Adrenal gland (tissue), 19 donors: ENCODE measurements around the gene NBPF3. TPM values are rescaled to one million over a fixed set of nuclear protein-coding genes. Genes with fewer than 3 reads are reported as not detected.

Source experiments
- DNase-seq, 7 donors: peaks; one replicate each; pipeline ENCODE4 v3.0.0-alpha.2; 2019 to 2020
- H3K27ac ChIP-seq, 5 donors: fragments of 200-600 bp; sonication (generic) in 4 of 5; 1 replicate in 3 of 5; 2 replicates in 2 of 5; pipeline versions ENCODE4 v1.5.1 to v1.8.0; 2016 to 2020; ENCODE audit warnings: mild to moderate bottlenecking in 1 of 5
- H3K27me3 ChIP-seq: fragments of 200-600 bp; 2 replicates; pipeline ENCODE4 v1.8.0; 2021
- H3K36me3 ChIP-seq, 2 donors: fragments of 200-600 bp; replicated peaks in 1 of 2; 1 replicate in 1 of 2; 2 replicates in 1 of 2; pipeline versions ENCODE4 v1.5.1 to v1.8.0; 2018 to 2022
- H3K4me1 ChIP-seq, 2 donors: fragments of 200-600 bp; replicated peaks in 1 of 2; 1 replicate in 1 of 2; 2 replicates in 1 of 2; pipeline versions ENCODE4 v1.5.1 to v1.8.0; 2018 to 2021
- H3K4me3 ChIP-seq, 4 donors: fragments of 200-600 bp; sonication (generic) in 3 of 4; one replicate each; pipeline ENCODE4 v1.5.1; 2016 to 2018
- H3K9me3 ChIP-seq, 3 donors: fragments of 200-600 bp; sonication (generic) in 1 of 3; replicated peaks in 1 of 3; 1 replicate in 2 of 3; 2 replicates in 1 of 3; pipeline versions ENCODE4 v1.5.1 to v1.8.0; 2016 to 2021
- CTCF ChIP-seq, 6 experiments: fragments of 450-650 bp in 4 of 6; fragments of 200-600 bp in 2 of 6; sonication (generic) in 1 of 6; IDR thresholded peaks; 1 replicate in 5 of 6; 2 replicates in 1 of 6; pipeline versions ENCODE4 v1.5.1 to v1.8.0; 2016 to 2021; ENCODE audit warnings: antibody characterized with exemption in 6 of 6, mild to moderate bottlenecking in 2 of 6, moderate library complexity in 1 of 6
- POLR2A ChIP-seq, 2 donors: fragments of 450-650 bp; IDR thresholded peaks; one replicate each; pipeline ENCODE4 v1.6.1; 2017; ENCODE audit warnings: antibody characterized with exemption in 2 of 2, mild to moderate bottlenecking in 2 of 2, moderate library complexity in 1 of 2
- WGBS, 4 donors: extraction: QIAGEN DNeasy Blood & Tissue Kit in 2 of 4; methylation state at CpG; one replicate each; pipeline versions ENCODE4 v1.1.5 to v1.1.7; 2013 to 2017; 5-methylcytosine and 5-hydroxymethylcytosine counted together
- intact Hi-C, 2 donors: fragments of 100-400 bp; cut with DNase I; formaldehyde crosslinking; loops; one replicate each; pipeline versions ENCODE4 v1.14.1 to v1.15.0; 2022 to 2023
- long read RNA-seq, 10 donors: library from polyadenylated mRNA in 3 of 10; unstranded in 2 of 10; stranded (forward) in 1 of 10; transcript quantifications; one replicate each; pipeline ENCODE4 v2.0.0 and lab custom pipeline, GENCODE V29; 2021 to 2026
- polyA plus RNA-seq, 3 donors: library from polyadenylated mRNA; stranded (reverse); fragments of 200-250 nt in 2 of 3; fragments of 350-450 nt in 1 of 3; fragmentation: Illumina TruSeq in 1 of 3; extraction: RNeasy Lipid Tissue Mini Kit (QIAGEN cat#74804) in 1 of 3; gene quantifications; one replicate each; pipeline ENCODE4 v1.2.3, GENCODE V29; 2013 to 2014
- total RNA-seq, 9 donors: library from RNA; depleted of rRNA in 4 of 9; stranded (reverse); fragments of >200 nt in 4 of 9; fragments of 120-200 nt in 1 of 9; fragmentation: NEBNext Ultra II Directional in 1 of 9; extraction: Animal tissue kit (Norgen Biotek cat#: 25700) in 1 of 9; gene quantifications; one replicate each; pipeline versions ENCODE4 v1.1.0 to v1.2.4, GENCODE V29; 2013 to 2023
- donor health status: healthy with polysubstance abuse.
- donor health status: Bipolar disorder and iron deficiency.
- donor health status: DM: yes; HTN: yes; CAD: no.
- donor health status: DM: no; HTN: no; CAD: no.
- donor health status: DM: no; HTN: no; CAD: no.
- donor health status: DM: yes; HTN: yes; CAD: no.

Gene NBPF3
- total RNA-seq: 10 to 100 TPM in 8 of 9 donors, 1 to 10 TPM in 1; 8.8 to 18.0 (median 12.5) TPM
- 10 to 100 TPM in 1 of 3 donors, 1 to 10 TPM in 2; 1.3 to 15.3 (median 2.7) TPM for polyA plus RNA-seq
- long read RNA-seq, donor 1, partial matches to known transcripts: 0 of 13 reads
- long read RNA-seq, donor 1, other reads (novel, unspliced or antisense): 11 of 13 reads
- long read RNA-seq, donor 2: 0 reads
- long read RNA-seq, donor 3, partial matches to known transcripts: 0 of 1 reads
- long read RNA-seq, donor 3, other reads (novel, unspliced or antisense): 0 of 1 reads
- long read RNA-seq, donor 4, partial matches to known transcripts: 0 of 2 reads
- long read RNA-seq, donor 4, other reads (novel, unspliced or antisense): 1 of 2 reads
- long read RNA-seq, donor 5, full-length matches to known transcripts: 4 of 30 reads
- long read RNA-seq, donor 5, partial matches to known transcripts: 0 of 30 reads
- long read RNA-seq, donor 5, other reads (novel, unspliced or antisense): 26 of 30 reads
- long read RNA-seq, donor 6: 0 reads
- long read RNA-seq, donor 7, partial matches to known transcripts: 0 of 1 reads
- long read RNA-seq, donor 7, other reads (novel, unspliced or antisense): 0 of 1 reads
- long read RNA-seq, donor 8, partial matches to known transcripts: 0 of 7 reads
- long read RNA-seq, donor 8, other reads (novel, unspliced or antisense): 6 of 7 reads
- long read RNA-seq, donor 9, partial matches to known transcripts: 0 of 9 reads
- long read RNA-seq, donor 9, other reads (novel, unspliced or antisense): 9 of 9 reads
- long read RNA-seq, donor 10: 0 reads

GRCh38 chr1:21439721-21440629, at the start of gene NBPF3:
Gene NBPF3 (plus strand): TSS chr1:21440137. CDS start chr1:21445087, 4,950 bp downstream.
- Histone ChIP-seq H3K4me1 (peaks cover 4 to 10% of the 10 kb centered on the region in 2 donors), H3K9me3 (no peaks in the 10 kb centered on the region), H3K36me3 (no peaks in the 10 kb centered on the region), H3K4me3 (peak within 1 kb of the TSS in 3 of 4 donors; percentile 24 to 63 (median 62)), H3K27me3 (no peaks in the 10 kb centered on the region), H3K27ac (peak within 1 kb of the TSS in 3 of 5 donors; percentile 49 to 81 (median 64))
- TF ChIP-seq POLR2A (IDR thresholded peaks at IDR 0.05) (peak in 1 of 2 donors; percentile 75), CTCF (IDR thresholded peaks at IDR 0.05) (no peak)
- DNase-seq: peak; percentile 88 to 95 (median 93)
- 0 to 1% (median 0%) methylated on average over 14 to 87 of the region's 87 CpGs for WGBS, 4 donors
- intact Hi-C loops: no loop called here

- intact Hi-C loops: no loop called here
- 86 to 92% (median 89%) methylated on average over 4 of the region's 4 CpGs for WGBS, 4 donors
- H3K27me3 ChIP-seq: no peaks in the 10 kb centered on the region
- no peak for TF ChIP-seq POLR2A (IDR thresholded peaks at IDR 0.05)
- no peak for TF ChIP-seq CTCF (IDR thresholded peaks at IDR 0.05)
- H3K27ac ChIP-seq: no peak overlapping the region
- DNase-seq: no peak
- H3K9me3 ChIP-seq: no peaks in the 10 kb centered on the region
- H3K36me3 ChIP-seq: no peaks in the 10 kb centered on the region
- no peak overlapping the region for H3K4me3 ChIP-seq
- no peaks in the 10 kb centered on the region for H3K4me1 ChIP-seq
These were observed 48.4 kb upstream of the NBPF3 start for GRCh38 chr1:21391497-21391896.

GRCh38 chr1:21392587-21393263, 47.2 kb upstream of the NBPF3 start:
- no peak for TF ChIP-seq POLR2A (IDR thresholded peaks at IDR 0.05)
- no peak for TF ChIP-seq CTCF (IDR thresholded peaks at IDR 0.05)
- WGBS, 4 donors: 83 to 87% (median 85%) methylated on average over 15 of the region's 15 CpGs
- Histone ChIP-seq H3K9me3 (no peaks in the 10 kb centered on the region), H3K36me3 (no peaks in the 10 kb centered on the region), H3K27ac (no peak overlapping the region), H3K4me3 (no peak overlapping the region), H3K27me3 (no peaks in the 10 kb centered on the region), H3K4me1 (no peaks in the 10 kb centered on the region)
- intact Hi-C loops: no loop called here
- DNase-seq: no peak
